ENCODE results near the gene MLST8.

The MLST8 gene

DNA sequence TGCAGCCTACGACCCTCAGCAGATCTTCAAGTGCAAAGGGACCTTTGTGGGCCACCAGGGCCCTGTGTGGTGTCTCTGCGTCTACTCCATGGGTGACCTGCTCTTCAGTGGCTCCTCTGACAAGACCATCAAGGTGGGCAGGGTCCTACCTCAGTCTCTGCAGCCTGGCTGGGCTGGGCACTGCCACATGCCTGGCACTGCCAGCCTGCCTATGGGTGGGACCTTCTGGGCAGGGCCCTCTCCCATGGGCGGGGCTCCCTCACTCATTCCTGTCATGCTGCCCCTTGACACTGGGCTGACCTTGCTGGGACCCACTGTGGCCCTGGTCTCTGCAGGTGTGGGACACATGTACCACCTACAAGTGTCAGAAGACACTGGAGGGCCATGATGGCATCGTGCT, 31.3 kb upstream of the MLST8 start:
- no peak for FAIRE-seq

DNA sequence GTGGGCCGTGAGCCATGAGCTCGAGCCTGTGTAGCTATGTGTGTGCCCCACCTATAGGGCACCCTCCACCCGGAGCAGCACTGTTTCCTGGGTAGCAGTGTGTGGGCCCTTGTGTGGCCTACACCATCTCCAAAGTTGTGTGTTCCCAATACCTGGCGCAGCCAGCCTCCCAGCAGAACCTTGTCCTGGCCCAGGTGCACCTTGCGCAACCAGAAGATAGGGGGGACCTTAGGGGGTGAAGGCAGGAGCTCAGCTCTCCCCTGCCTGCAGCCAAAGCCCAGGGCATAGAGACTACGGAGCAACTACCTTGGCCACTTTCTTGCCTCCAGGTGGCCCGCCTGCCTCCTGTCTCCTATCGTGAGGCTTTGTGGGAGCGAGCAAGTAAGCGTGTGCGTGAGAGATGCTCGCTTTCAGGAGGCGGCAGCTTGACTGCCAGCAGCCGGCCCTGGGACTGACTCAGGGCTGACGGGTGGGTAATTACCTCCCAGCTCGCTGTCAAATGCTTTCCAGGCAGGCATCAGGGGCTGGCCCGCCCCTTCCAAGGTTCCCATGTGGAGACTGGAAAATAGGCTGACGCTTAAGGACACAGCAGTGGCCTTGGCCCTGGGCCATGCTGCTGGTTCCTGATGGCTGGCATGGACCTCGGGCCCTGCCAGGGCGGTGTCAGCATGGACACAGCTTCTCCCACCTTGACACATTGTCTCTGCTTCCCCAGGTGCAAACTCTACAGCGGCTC, 30.7 kb upstream of the MLST8 start:
- FAIRE-seq = no peak

DNA sequence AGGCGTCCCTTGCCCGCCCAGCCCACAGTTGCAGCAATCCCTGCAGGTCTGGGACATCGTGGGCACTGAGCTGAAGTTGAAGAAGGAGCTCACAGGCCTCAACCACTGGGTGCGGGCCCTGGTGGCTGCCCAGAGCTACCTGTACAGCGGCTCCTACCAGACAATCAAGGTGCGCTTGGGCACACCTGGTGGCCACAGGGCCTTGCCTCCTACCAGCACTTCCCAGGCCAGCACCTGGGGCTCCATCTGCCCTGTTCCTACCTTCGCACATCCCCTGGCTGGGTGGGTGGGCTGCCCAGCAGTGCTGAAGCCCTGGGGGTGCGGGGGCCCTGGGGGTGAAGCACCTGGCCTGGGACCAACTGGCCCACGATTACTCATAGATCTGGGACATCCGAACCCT, 29.8 kb upstream of the MLST8 start:
- no peak for FAIRE-seq

DNA sequence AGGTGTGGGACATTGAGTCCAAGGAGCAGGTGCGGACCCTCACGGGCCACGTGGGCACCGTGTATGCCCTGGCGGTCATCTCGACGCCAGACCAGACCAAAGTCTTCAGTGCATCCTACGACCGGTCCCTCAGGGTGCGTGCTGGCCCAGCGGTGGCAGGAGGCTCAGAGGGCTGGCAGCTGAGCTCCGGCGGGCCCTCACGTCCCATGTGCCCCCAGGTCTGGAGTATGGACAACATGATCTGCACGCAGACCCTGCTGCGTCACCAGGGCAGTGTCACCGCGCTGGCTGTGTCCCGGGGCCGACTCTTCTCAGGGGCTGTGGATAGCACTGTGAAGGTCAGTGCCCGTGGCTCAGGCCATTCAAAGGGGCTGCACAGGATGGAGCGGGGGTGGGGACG, 29.2 kb upstream of the MLST8 start:
- no peak for FAIRE-seq

DNA sequence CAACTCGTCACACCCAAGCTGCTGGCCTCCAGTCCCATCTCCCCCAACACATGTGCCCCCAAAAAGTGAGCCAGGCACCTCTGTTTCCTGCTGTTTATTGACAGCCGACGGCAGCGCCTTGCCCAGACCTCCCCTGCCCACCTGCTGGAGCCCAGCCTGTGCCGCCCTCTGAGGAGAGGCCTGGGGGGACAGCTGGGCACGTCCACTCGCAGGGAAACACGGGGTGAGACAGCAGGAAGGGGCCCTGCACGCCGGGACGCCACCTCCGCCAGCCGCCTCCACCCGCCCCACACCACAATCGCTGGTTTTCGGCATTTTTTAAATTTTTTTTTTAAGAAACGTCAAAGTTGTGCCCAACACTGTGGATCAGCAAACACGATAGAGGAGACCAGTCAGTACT, 28.2 kb upstream of the MLST8 start:
- no peak for FAIRE-seq

DNA sequence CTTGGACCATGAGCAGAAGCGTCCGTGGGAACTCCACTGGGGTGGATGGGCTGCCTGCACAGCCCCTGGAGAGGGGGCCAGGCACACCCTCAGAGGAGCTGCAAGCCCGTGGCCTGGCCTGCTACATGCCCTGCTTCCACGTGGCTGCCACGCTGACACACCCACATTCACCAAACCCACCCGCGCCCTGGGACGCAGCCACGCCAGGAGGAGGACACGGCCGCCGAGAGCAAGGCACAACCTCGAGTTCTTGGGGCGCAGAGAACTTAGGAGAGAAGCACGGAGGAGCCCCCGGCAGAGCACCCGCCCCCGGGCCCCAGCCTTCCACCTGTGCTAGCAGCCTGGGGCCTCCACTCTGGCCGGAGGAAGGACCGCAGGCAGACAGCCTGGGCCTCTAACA, 27.7 kb upstream of the MLST8 start:
- no peak for FAIRE-seq

DNA sequence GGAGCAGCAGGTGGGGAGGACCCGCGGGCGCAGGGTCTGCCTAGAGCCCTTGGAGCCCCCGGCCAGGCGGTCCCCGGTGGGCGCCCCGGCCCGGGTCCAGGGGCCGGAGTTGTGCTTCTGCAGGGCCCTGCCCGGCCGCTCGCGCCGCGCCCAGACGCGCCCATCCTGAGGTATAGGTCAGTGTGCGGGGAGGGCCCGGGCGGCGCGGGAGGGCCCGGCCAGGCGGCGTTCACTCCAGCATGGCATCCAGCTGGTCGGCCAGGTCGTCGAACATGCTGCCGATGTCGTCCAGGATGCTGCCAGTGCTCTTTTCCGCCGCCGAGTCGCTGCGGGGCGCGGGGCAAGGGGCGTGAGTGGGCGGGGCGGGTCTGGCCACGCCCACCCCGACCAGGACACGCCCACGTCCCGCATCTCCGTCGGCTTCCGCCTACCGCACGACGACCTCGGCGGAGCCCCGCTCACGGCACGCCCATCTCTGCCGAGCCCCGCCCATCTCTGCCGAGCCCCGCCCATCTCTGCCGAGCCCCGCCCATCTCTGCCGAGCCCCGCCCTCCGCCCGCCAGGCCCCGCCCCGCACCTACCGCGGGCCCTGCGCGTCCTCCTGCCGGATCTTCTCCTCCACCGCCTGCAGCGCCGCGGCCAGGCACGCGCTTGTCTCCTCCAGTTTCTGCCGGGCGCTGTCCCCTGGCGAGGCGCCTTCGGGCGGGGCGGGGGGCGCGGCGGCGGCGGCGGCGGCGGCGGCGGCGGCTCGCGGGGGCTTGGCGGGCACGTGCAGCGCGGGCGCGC, 26.7 kb upstream of the MLST8 start:
- no peak for FAIRE-seq

DNA sequence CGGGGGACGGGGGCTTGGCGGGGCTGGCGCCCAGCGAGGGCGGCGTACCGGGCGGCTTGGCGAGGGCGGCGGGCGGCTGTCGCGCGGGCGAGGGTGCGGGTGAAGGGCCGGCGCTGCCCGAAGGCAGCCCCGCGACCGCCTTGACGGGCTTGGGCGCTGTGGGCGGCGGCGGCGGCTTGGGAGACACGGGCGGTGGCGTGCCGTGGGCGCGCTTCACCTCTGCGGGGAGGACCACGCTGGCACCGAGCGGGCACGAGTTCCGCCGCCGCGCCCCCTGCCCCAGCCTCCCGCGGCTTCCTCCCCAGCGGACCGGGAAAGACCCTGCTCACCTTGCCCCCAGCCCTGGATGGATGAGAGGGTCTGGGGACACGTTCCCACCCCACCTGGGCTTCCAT, 26.1 kb upstream of the MLST8 start:
- no peak for FAIRE-seq

DNA sequence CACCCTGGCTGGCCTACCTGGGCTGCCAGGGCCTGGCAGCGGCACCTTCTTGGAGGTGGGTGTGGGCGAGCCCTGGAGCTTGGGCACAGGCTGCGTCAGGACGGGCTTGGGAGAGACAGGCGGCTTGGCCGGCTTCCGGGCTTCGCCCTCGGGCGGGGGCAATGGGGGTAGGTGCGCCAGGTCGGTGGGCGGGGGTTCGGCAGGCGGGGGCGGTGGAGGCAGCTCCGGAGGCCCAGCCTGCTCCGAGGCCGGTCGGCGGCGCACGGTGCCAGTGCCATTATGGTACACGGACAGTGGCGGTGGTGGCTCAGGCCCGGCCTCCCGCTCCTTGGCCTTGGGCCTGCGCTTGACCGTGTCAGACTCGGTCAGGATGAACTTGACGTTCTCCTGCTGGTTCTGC, 25.7 kb upstream of the MLST8 start:
- FAIRE-seq = no peak

DNA sequence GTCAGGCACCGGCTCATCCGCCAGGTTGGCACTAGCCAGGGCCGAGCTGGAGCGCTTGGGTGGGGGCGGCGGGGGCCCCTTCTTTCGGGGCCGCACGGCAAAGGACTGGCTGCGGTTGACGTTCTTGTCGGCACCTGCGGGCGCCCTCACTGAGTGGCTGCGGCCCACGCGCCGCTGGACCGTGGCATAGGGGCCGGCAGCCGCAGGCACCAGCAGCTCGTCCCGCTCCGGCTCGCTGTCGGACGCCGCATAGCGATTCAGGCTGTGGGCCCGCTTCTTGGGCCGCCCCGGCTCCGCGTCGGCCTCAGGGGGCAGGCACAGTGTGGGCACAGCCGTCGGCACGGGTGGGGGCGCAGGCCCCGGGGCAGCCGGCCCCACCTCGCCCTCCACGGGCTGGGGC, 24.8 kb upstream of the MLST8 start:
- FAIRE-seq = no peak

DNA sequence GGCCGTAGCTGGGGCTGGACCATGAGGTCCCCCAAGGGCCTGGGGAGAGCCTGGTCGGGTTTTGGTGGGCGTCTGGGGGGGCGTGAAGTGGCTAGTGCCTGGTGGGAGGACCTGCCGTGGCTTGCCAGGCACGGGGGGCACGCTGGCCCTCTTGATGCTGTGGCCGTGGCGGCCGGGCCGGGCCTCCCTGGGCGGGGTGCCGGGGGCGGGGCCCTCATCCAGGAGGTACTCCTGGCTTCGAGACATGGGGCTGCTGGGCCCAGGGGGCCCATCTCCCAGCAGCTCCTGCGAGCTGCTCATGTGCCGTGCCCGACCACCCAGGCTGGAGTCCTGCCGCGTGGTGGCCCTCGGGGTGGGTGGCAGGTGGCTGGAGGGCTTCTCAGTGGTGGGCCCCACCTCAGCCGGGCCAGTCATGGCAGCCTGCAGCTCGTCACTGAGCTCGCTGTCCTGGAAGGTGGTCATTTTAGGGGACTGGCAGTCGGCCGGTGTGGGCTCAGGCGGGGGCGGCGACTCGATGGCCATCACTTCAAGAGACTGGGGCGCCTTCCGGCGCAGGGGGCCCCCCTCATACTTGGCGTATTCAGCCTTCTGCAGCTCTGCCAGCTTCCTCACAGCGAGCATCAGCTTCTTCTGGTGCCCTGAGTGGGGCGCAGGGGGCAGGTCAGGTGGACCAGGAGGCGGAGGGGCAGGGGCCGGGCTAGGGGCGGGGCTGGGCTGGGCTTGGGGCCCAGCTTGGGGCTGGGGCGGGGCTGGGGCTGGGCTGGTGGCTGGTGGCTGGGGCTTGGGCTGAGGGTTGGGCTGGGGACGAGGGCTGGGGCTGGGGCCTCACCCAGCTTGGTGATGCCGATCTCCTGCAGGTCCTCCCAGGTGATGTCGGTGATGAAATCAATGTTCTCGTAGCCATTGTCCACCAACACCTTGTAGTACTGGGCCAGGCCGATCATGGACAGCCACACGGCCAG, 24.0 kb upstream of the MLST8 start:
- FAIRE-seq = no peak

DNA sequence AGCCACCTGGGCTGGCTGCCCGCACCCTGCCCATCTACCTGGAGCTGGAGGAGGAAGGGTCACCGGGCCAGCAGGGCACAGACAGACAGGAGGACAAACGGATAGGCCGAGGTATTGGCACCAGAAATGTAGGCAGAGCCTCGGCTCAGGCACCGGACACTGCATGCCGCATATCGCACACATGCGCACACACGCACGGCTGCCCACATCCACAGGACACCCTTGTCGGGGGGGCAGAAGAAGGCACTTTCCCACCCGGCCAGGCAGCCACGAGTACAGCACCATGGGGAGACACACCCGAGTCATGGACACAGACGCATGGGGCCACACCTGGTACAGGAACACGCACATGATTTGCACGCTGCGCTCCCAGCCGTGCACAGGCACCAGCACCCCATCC, 23.3 kb upstream of the MLST8 start:
- FAIRE-seq = no peak

DNA sequence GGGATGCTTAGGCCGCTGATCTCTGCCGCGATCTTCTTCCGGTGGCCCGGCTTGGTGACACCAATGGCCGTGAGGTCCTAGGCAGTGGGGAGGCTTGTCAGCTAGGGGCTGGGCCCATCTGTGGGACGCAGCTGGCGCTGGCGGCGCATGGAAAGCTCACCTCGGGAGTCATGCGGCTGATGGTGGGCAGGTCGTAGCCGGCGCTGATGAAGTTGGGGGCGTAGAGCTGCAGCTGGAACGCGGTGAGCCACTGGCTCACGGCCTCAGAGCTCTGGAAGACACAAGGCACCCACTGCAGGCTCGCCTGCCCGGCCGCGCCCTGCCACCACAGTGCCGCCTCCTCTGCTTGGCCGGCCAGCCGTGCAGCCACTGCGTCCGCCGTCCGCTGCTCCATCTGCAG, 21.6 kb upstream of the MLST8 start:
- FAIRE-seq = no peak

DNA sequence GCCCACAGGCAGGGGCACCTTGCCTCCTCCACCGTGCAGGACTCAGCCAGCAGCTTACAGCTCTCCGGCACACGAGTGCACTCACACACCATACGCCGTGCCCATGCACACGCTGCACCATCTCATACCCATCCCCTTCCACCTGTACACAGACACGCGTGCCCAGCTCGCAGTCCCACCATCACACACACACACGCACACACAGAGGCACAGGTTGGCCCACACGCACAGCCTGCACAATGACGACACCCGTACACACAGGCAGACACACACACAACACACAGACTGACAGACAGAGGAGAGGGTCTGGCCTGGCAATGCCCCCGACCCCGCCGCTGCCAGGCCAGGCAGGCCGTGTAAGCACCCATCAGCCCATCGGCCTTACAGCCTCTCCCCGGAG, 20.9 kb upstream of the MLST8 start:
- no peak for FAIRE-seq

DNA sequence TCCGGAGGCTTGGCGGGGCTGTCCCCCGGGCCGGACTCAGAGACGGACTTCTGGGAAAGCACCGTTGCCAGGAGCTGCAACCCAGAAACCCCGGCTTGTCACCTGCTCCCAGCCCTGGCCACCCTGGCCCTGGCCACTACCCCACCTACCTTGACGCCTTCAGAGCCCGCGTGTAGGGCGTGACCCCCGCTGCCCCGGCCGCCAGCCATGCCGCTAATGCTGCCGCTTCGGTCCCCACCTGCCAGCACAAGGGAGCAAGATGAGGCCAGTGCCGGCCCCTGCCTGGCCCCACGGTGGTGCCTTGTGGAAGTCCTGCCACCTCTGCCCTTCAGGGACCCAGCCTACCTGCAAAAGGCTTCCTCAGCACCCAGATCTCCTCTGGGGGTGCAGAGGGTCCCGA, 20.3 kb upstream of the MLST8 start:
- no peak for FAIRE-seq

DNA sequence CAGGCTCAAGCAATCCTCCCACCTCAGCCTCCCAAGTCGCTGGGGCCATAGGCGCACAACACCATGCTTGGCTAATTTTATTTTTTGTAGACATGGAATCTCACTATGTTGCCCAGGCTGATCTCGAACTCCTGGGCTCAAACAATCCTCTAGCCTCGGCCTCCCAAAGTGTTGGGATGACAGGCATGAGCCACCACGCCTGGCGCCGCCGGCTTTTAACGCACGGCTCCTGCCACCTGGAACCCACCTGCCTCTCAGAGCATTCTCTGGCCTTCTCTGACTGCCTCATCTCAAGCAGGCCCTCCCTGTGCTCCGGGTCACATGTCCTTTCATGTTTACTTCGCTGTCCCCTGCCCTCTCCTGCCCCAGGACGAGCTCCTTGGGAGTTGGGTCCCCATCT, 19.2 kb upstream of the MLST8 start:
- no peak for FAIRE-seq

DNA sequence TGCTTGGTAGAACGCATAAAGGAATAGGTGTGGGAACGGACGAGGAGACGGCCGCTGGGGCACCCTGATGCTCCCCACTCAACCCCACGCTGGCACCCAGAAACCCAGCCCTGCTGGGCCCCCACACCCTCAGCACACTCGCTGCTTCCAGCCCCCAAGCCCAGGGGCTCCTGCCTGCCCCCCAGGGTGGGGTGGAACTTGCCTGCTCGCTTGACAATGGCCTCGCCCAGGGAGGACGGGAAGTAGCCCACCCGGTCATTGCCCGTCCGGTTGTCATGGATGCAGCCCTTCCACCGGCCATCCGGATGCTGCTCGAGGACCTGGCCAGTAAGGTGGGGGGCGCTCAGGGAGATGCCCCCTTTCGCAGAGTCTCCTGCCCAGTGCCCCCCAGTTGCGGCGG, 18.7 kb upstream of the MLST8 start:
- FAIRE-seq = no peak

DNA sequence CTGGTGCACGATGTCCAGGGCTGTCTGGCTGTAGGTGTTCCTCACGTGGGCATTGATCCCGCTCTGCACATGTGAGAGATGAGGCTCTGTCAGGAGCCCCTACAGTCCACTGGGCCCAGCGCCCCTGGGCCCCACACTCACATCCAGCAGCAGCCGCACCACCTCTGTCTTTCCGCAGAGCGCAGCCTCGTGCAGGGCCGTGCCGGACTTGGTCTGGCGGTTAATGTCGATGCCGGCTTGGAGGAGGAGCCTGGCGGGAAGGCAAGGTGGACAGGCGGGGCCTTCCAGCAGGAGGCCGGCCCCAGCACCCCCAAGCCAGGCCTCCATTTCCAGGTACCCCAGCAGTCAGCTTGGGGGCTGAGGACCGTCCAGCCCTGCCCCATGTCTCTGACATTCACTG, 18.0 kb upstream of the MLST8 start:
- no peak for FAIRE-seq

DNA sequence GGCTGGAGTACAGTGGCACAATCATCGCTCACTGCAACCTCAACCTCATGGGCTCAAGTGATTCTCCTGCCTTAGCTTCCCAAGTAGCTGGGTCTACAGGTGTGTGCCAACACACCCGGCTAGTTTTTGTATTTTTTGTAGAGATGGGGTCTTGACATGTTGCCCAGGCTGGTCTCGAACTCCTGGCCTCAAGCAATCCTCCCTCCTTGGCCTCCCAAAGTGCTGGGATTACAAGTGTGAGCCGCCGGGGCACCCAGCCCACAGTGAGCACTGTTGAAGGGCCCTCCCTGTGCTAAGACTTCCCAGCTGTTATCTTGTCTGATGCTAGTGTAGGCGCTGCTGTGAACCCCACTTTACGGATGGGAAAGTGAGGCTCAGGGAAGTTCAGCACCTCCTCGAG, 16.9 kb upstream of the MLST8 start:
- no peak for FAIRE-seq

DNA sequence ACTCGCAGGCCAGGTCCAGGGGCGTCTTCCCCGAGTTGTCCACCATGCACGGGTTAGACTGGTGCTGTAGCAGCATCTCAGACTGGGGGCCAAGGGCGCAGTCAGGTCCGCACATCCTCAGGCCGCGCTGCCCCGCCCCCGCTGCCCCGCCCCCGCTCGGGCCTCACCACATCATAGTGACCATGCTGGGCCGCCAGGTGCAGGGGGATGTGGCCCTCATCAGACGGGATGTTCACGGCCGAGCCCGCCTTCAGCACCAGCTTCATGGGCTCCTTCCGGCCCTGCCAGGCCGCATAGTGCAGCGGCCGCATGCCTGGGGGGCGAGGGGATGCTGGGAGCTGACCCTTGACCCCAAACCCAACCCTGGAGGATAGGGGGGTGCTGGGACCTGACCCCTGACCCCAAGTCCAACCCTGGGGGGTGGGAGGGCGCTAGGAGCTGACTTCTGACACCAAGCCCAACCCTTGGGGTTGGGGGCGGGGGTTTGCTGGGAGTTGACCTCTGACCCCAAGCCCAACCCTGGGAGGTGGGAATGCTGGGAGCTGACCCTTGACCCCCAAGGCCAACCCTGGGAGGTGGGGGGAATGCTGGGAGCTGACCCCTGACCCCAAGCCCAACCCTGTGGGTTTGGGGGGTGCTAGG, 15.9 kb upstream of the MLST8 start:
- FAIRE-seq = no peak

DNA sequence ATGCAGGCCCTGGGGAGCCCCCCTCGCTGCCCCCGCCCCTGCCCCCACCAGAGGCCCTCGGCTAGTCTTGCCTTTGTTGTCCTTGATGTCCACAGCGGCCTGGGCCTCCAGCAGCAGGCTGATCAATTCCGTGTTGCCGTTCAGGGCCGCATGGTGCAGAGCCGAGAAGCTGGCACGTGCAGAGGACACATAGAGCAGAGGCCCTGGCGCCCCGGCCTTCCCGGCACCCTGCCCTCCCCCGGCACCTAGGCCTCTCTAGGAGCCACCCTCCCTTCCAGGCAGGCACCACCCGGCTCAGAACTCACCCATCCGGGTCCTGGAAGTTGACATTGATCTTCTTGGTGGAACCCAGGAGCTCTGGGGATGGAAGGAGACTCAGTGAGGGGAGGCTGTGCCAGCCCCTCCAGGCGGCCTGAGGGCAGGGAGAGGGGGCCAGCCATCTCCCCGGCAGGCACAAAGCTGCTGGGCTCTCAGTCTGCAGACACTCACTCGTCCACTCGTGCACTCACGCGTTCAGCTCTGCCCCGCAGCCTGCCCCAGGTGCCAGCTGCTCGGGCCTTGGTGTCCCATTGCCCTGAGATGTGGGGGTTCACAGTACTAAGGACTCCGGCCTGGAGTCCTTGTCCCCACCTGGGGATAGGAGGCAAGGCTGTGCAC, 15.1 kb upstream of the MLST8 start:
- FAIRE-seq = no peak

DNA sequence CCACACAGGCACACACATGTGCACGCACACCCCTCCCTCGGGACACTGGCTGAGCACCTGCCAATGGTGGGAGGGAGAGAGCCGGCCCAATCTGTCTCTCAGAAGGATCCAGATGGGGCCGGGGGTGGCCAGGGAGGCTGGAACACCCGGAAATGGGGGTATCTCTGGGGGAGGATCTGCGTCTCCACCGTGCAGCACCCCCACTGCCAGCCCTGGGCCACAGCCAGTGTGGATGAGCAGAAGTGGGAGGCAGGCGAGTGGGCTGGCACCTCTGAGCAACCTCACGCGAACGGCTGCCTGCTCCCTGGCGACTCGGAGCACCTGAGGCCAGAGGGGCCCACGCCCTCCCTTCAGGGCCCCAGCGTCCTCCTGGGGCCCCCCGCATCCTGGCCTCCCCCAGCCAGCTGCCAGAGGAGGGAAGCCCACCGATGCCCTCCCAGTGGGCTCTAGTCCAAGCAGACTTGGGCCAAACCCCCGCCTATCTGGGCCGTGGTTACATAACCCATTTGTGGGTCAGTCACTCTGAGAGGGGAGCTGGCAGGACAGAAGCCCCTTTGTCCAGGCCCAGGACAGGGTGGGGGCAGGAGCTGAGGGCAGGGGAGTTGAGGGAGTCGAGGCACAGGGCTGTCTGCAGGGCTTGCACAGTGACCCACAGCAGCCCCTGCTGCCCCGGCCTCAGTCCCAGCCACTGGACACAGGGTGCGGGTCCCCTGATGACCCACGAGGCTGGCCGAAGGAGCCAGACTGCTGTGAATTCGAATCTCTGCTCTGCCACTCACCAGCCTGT, 14.4 kb upstream of the MLST8 start:
- no peak for FAIRE-seq

All from TTC549 (cell line).